ENCODE results near the gene CFAP300.
A peak's percentile ranks its signal among the peaks of the same experiment; 100 is the strongest.

- TF ChIP-seq, protein P1, sequence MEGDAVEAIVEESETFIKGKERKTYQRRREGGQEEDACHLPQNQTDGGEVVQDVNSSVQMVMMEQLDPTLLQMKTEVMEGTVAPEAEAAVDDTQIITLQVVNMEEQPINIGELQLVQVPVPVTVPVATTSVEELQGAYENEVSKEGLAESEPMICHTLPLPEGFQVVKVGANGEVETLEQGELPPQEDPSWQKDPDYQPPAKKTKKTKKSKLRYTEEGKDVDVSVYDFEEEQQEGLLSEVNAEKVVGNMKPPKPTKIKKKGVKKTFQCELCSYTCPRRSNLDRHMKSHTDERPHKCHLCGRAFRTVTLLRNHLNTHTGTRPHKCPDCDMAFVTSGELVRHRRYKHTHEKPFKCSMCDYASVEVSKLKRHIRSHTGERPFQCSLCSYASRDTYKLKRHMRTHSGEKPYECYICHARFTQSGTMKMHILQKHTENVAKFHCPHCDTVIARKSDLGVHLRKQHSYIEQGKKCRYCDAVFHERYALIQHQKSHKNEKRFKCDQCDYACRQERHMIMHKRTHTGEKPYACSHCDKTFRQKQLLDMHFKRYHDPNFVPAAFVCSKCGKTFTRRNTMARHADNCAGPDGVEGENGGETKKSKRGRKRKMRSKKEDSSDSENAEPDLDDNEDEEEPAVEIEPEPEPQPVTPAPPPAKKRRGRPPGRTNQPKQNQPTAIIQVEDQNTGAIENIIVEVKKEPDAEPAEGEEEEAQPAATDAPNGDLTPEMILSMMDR (IDR thresholded peaks at IDR 0.05), result peak; percentile 66
- TF ChIP-seq MEF2A (IDR thresholded peaks at IDR 0.05; ENCODE audit: borderline replicate concordance, low read depth) (no peak), USF2 (IDR thresholded peaks at IDR 0.05; ENCODE audit: borderline replicate concordance, low read depth, low read length) (no peak), RCOR1 (IDR thresholded peaks at IDR 0.05; ENCODE audit: low read length) (no peak), RAD21 (IDR thresholded peaks at IDR 0.05; ENCODE audit: low read length) (peak; percentile 77)
Observed at GRCh38 chr11:102007567-102008437, 39.4 kb upstream of the CFAP300 start.
